Measurements from ENCODE around the gene LYSET.
"Not testable (repeated sequence)": the region's sequence is repeated elsewhere in the genome, so short reads cannot be mapped to it uniquely, and the experiment has no call there.

LYSET gene

GRCh38 chr14:93231129-93231979 is 46.2 kb downstream of the LYSET start:
- Mint-ChIP-seq H3K36me3 (ENCODE audit: low read depth) (peaks cover 23% of the 10 kb centered on the region), H3K27ac (no peak overlapping the region), H3K4me3 (peak overlapping the region; percentile 64), H3K4me1 (ENCODE audit: low read depth) (peaks cover 9% of the 10 kb centered on the region), H3K27me3 (no peaks in the 10 kb centered on the region), H3K9me3 (no peaks in the 10 kb centered on the region)

DNA sequence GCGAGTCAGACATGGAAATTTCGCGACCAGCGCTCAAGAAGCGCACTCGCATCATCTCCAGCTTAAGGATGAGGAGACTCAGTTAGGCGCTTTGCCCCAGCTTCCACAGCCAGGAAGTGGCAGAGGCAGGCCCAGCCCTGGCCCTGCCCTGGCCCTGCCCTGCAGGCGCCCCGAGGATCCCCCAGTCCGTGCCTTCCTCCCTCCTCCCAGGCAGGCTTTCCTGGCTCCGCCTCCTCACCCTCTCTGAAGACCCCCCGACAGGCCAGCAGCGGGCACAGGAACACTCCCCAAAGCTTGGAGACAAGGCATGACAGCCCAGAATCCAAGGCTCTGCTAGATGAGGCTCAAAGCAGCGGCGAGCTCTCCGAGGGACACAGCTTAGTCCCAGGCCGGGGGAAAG is 47.0 kb downstream of the LYSET start:
- no peak overlapping the region for H3K27ac Mint-ChIP-seq
- no peaks in the 10 kb centered on the region for H3K27me3 Mint-ChIP-seq
- no peak overlapping the region for H3K4me3 Mint-ChIP-seq
- H3K9me3 Mint-ChIP-seq, result no peaks in the 10 kb centered on the region
- peaks cover 11% of the 10 kb centered on the region for H3K4me1 Mint-ChIP-seq (ENCODE audit: low read depth)
- H3K36me3 Mint-ChIP-seq (ENCODE audit: low read depth), result peaks cover 18% of the 10 kb centered on the region

GRCh38 chr14:93233078-93233477 is 48.0 kb downstream of the LYSET start:
- H3K27ac Mint-ChIP-seq; H3K36me3 Mint-ChIP-seq (ENCODE audit: low read depth); H3K4me3 Mint-ChIP-seq; H3K9me3 Mint-ChIP-seq; H3K27me3 Mint-ChIP-seq: not testable (repeated sequence)
- peaks cover 15% of the 10 kb centered on the region for H3K4me1 Mint-ChIP-seq (ENCODE audit: low read depth)

GRCh38 chr14:93234798-93235197 is 49.7 kb downstream of the LYSET start:
- H3K27ac Mint-ChIP-seq, result no peak overlapping the region
- no peaks in the 10 kb centered on the region for H3K27me3 Mint-ChIP-seq
- no peak overlapping the region for H3K4me3 Mint-ChIP-seq
- H3K9me3 Mint-ChIP-seq, result no peaks in the 10 kb centered on the region
- no peaks in the 10 kb centered on the region for H3K36me3 Mint-ChIP-seq (ENCODE audit: low read depth)
- H3K4me1 Mint-ChIP-seq (ENCODE audit: low read depth), result peaks cover 15% of the 10 kb centered on the region

Measured in stimulated activated naive CD8-positive, alpha-beta T cell treated with anti-CD3 and anti-CD28 coated beads, Interleukin-15, Interleukin-2, amounts not matched to agents 100 ng/mL and 50 ng/mL, for 24 hours (primary cell).